Activated CD4-positive, alpha-beta memory T cell treated with anti-CD3 and anti-CD28 coated beads, Interleukin-2, amount 10 ng/mL, durations not matched to agents 7 days and 5 days (primary cell): ENCODE data around the gene CCNQ. TPM values are rescaled to one million over a fixed set of nuclear protein-coding genes. Genes with fewer than 3 reads are reported as not detected.

Experiments
- CTCF ChIA-PET: fragments of 350-600 bp; sonication (Branson Sonifier 250); formaldehyde crosslinking; loops from one replicate; lab custom pipeline; 2021; ENCODE audit warnings: antibody characterized with exemption, inconsistent platforms; lab: Charles Lee
- POLR2A ChIA-PET: fragments of 350-600 bp; sonication (Branson Sonifier 250); formaldehyde crosslinking; loops from one replicate; lab custom pipeline; 2021; ENCODE audit warnings: antibody characterized with exemption; lab: Charles Lee
- DNase-seq: peaks from one replicate; pipeline ENCODE4 v3.0.0-alpha.2; 2020
- H3K27ac Mint-ChIP-seq: one replicate; pipeline ENCODE4 v1.8.0; 2021; ENCODE audit warnings: mild to moderate bottlenecking, mixed read lengths
- H3K27me3 Mint-ChIP-seq: one replicate; pipeline ENCODE4 v1.8.0; 2021; ENCODE audit warnings: mixed read lengths
- H3K36me3 Mint-ChIP-seq: one replicate; pipeline ENCODE4 v1.8.0; 2021; ENCODE audit warnings: low read depth, mixed read lengths
- H3K4me1 Mint-ChIP-seq: one replicate; pipeline ENCODE4 v1.8.0; 2021; ENCODE audit warnings: mixed read lengths
- H3K4me3 Mint-ChIP-seq: one replicate; pipeline ENCODE4 v1.8.0; 2021; ENCODE audit warnings: mild to moderate bottlenecking, mixed read lengths
- H3K9me3 Mint-ChIP-seq: one replicate; pipeline ENCODE4 v1.8.0; 2021; ENCODE audit warnings: mixed read lengths
- total RNA-seq, 2 experiments: library from RNA; stranded (reverse); gene quantifications; one replicate each; pipeline ENCODE4 v1.2.3, GENCODE V29; 2021

The CCNQ gene
- 10 to 100 TPM; 21.1 to 21.8 TPM for total RNA-seq

- peaks cover 11% of the 10 kb centered on the region for H3K36me3 Mint-ChIP-seq
- H3K9me3 Mint-ChIP-seq, result no peaks in the 10 kb centered on the region
- no peaks in the 10 kb centered on the region for H3K27me3 Mint-ChIP-seq
- DNase-seq, result peak; percentile 36
- CTCF ChIA-PET, result interaction anchor here (2.2 to 2.5 kb wide), 2 partner anchors 11 to 69 kb away, joined by 6 to 24 read pairs; no protein-coding TSS in a partner anchor
- POLR2A ChIA-PET, result interaction anchor here (1.1 to 2.8 kb wide), 2 partner anchors 11 to 16 kb away, joined by 3 to 14 read pairs; no protein-coding TSS in a partner anchor
- peak within 1 kb of the TSS; percentile 65 for H3K27ac Mint-ChIP-seq
- peaks cover 48% of the 10 kb centered on the region for H3K4me1 Mint-ChIP-seq
- H3K4me3 Mint-ChIP-seq, result peak within 1 kb of the TSS; percentile 86
These were observed at the start of gene CCNQ for GRCh38 chrX:153598541-153599191. TSS of gene CCNQ (minus strand) at chrX:153599139. CDS start at chrX:153599073, 66 bp downstream.

GRCh38 chrX:153647461-153648357 lies 48.8 kb upstream of the CCNQ start:
- DNase-seq, result no peak
- Mint-ChIP-seq H3K4me1 (peaks cover 5% of the 10 kb centered on the region), H3K9me3 (no peaks in the 10 kb centered on the region), H3K36me3 (no peaks in the 10 kb centered on the region), H3K4me3 (no peak overlapping the region), H3K27ac (no peak overlapping the region), H3K27me3 (peaks cover 40% of the 10 kb centered on the region)
- ChIA-PET POLR2A (interaction anchor here (1.0 kb wide), 1 partner anchor 10 kb away, joined by 3 read pairs; no protein-coding TSS in a partner anchor), CTCF (interaction anchor here (1.1 to 1.4 kb wide), 5 partner anchors 10 to 93 kb away, joined by 3 to 4 read pairs (median 3); no protein-coding TSS in a partner anchor)

- CTCF ChIA-PET, result interaction anchor here (1.2 to 1.5 kb wide), 3 partner anchors 15 to 37 kb away, joined by 3 to 8 read pairs (median 3); no protein-coding TSS in a partner anchor
- POLR2A ChIA-PET, result interaction anchor here (0.7 to 1.0 kb wide), 2 partner anchors 10 to 93 kb away, joined by 3 read pairs; no protein-coding TSS in a partner anchor
- Mint-ChIP-seq H3K9me3 (no peaks in the 10 kb centered on the region), H3K4me3 (no peak within 1 kb of the TSS), H3K4me1 (peaks cover 7% of the 10 kb centered on the region), H3K27me3 (peaks cover 39% of the 10 kb centered on the region), H3K27ac (no peak within 1 kb of the TSS), H3K36me3 (no peaks in the 10 kb centered on the region)
- no peak for DNase-seq
These were observed 47.9 kb upstream of the CCNQ start, which contains the start of gene DUSP9 for GRCh38 chrX:153646620-153647373. TSS of gene DUSP9 (plus strand) at chrX:153647203. CDS start at chrX:153647954, 751 bp downstream.

- peaks cover 9% of the 10 kb centered on the region for H3K4me1 Mint-ChIP-seq
- no peak overlapping the region for H3K4me3 Mint-ChIP-seq
- ChIA-PET CTCF (interaction anchor here (1.3 to 1.5 kb wide), 2 partner anchors 14 to 22 kb away, joined by 3 to 8 read pairs; no protein-coding TSS in a partner anchor), POLR2A (interaction anchor here (0.7 to 1.4 kb wide), 2 partner anchors 46 to 92 kb away, joined by 3 read pairs; no protein-coding TSS in a partner anchor)
- no peaks in the 10 kb centered on the region for H3K9me3 Mint-ChIP-seq
- no peak overlapping the region for H3K27ac Mint-ChIP-seq
- no peak for DNase-seq
- no peaks in the 10 kb centered on the region for H3K36me3 Mint-ChIP-seq
- H3K27me3 Mint-ChIP-seq, result peaks cover 43% of the 10 kb centered on the region
These were observed 47.1 kb upstream of the CCNQ start for GRCh38 chrX:153645921-153646488.

GRCh38 chrX:153645151-153645550 lies 46.2 kb upstream of the CCNQ start:
- peaks cover 45% of the 10 kb centered on the region for H3K27me3 Mint-ChIP-seq
- H3K9me3 Mint-ChIP-seq, result no peaks in the 10 kb centered on the region
- no peaks in the 10 kb centered on the region for H3K36me3 Mint-ChIP-seq
- CTCF ChIA-PET, result interaction anchor here (0.9 to 1.5 kb wide), 6 partner anchors 9 to 612 kb away, joined by 3 to 8 read pairs (median 4); no protein-coding TSS in a partner anchor
- no peak for DNase-seq
- POLR2A ChIA-PET, result interaction anchor here (1.4 kb wide), 1 partner anchor 45 kb away, joined by 3 read pairs; no protein-coding TSS in a partner anchor
- H3K4me3 Mint-ChIP-seq, result no peak overlapping the region
- H3K27ac Mint-ChIP-seq, result no peak overlapping the region
- H3K4me1 Mint-ChIP-seq, result peaks cover 9% of the 10 kb centered on the region

- H3K4me3 Mint-ChIP-seq, result no peak overlapping the region
- peaks cover 46% of the 10 kb centered on the region for H3K27me3 Mint-ChIP-seq
- no peaks in the 10 kb centered on the region for H3K36me3 Mint-ChIP-seq
- no peak for DNase-seq
- no peaks in the 10 kb centered on the region for H3K9me3 Mint-ChIP-seq
- POLR2A ChIA-PET, result no interaction called here
- H3K27ac Mint-ChIP-seq, result no peak overlapping the region
- CTCF ChIA-PET, result interaction anchor here (0.9 to 1.3 kb wide), 5 partner anchors 9 to 612 kb away, joined by 3 to 6 read pairs (median 3); no protein-coding TSS in a partner anchor
- H3K4me1 Mint-ChIP-seq, result peaks cover 9% of the 10 kb centered on the region
These were observed 45.6 kb upstream of the CCNQ start for GRCh38 chrX:153644356-153645125.

GRCh38 chrX:153643431-153644351 lies 44.8 kb upstream of the CCNQ start:
- Mint-ChIP-seq H3K4me3 (no peak overlapping the region), H3K27me3 (peaks cover 43% of the 10 kb centered on the region)

GRCh38 chrX:153642655-153643430 lies 43.9 kb upstream of the CCNQ start:
- H3K4me3 Mint-ChIP-seq, result no peak overlapping the region
- peaks cover 39% of the 10 kb centered on the region for H3K27me3 Mint-ChIP-seq
- H3K36me3 Mint-ChIP-seq, result no peaks in the 10 kb centered on the region
- H3K4me1 Mint-ChIP-seq, result peaks cover 9% of the 10 kb centered on the region
- no peaks in the 10 kb centered on the region for H3K9me3 Mint-ChIP-seq
- no peak overlapping the region for H3K27ac Mint-ChIP-seq
- ChIA-PET POLR2A (no interaction called here), CTCF (interaction anchor here (0.6 to 1.0 kb wide), 3 partner anchors 14 to 174 kb away, joined by 3 read pairs; no protein-coding TSS in a partner anchor)
- DNase-seq, result no peak

More at GRCh38 chrX:153643431-153644351, 44.8 kb upstream of the CCNQ start:
- H3K36me3 Mint-ChIP-seq, result no peaks in the 10 kb centered on the region
- ChIA-PET CTCF (interaction anchor here (0.5 to 1.3 kb wide), 7 partner anchors 10 to 611 kb away, joined by 3 to 6 read pairs (median 3); no protein-coding TSS in a partner anchor), POLR2A (no interaction called here)
- H3K4me1 Mint-ChIP-seq, result peaks cover 9% of the 10 kb centered on the region
- H3K9me3 Mint-ChIP-seq, result no peaks in the 10 kb centered on the region
- no peak for DNase-seq
- H3K27ac Mint-ChIP-seq, result no peak overlapping the region

- no peak overlapping the region for H3K27ac Mint-ChIP-seq
- CTCF ChIA-PET, result no interaction called here
- DNase-seq, result no peak
- H3K9me3 Mint-ChIP-seq, result no peaks in the 10 kb centered on the region
- H3K4me1 Mint-ChIP-seq, result peaks cover 9% of the 10 kb centered on the region
- POLR2A ChIA-PET, result no interaction called here
- peaks cover 36% of the 10 kb centered on the region for H3K27me3 Mint-ChIP-seq
- no peak overlapping the region for H3K4me3 Mint-ChIP-seq
- no peaks in the 10 kb centered on the region for H3K36me3 Mint-ChIP-seq
These were observed 43.2 kb upstream of the CCNQ start for GRCh38 chrX:153642051-153642654.
